GM10847 (cell line): Measurements from ENCODE around the gene DDX39B.

Source experiments
- POLR2A ChIP-seq: IDR thresholded peaks from 2 replicates; pipeline ENCODE4 v1.6.1; 2011; ENCODE audit not compliant: insufficient read length; ENCODE audit errors: extremely low read depth

The DDX39B gene

GRCh38 chr6:31578184-31579118 is 36.6 kb upstream of the DDX39B start:
- TF ChIP-seq POLR2A: no peak

- TF ChIP-seq POLR2A: no peak
Measured at GRCh38 chr6:31577579-31577966, 35.8 kb upstream of the DDX39B start.

GRCh38 chr6:31576897-31577578 is 35.2 kb upstream of the DDX39B start:
- TF ChIP-seq POLR2A: peak; percentile 12

GRCh38 chr6:31575952-31576685 is 34.3 kb upstream of the DDX39B start:
- no peak for TF ChIP-seq POLR2A

- peak; percentile 99 for TF ChIP-seq POLR2A
Measured at GRCh38 chr6:31575335-31575901, 33.6 kb upstream of the DDX39B start, which contains the start of gene TNF. Gene TNF, plus strand, starts transcription at chr6:31575565. Its CDS starts 177 bp downstream, at chr6:31575742.

GRCh38 chr6:31574106-31575061 is 32.6 kb upstream of the DDX39B start:
- no peak for TF ChIP-seq POLR2A

- TF ChIP-seq POLR2A: no peak
Measured at GRCh38 chr6:31573239-31574105, 31.7 kb upstream of the DDX39B start.

GRCh38 chr6:31572041-31572911 is 30.5 kb upstream of the DDX39B start, which contains the start of gene LTA:
Gene LTA, plus strand, starts transcription at chr6:31572289. Its CDS starts 454 bp downstream, at chr6:31572743.
- TF ChIP-seq POLR2A: peak; percentile 69

- no peak for TF ChIP-seq POLR2A
Measured at GRCh38 chr6:31569861-31570536, 28.2 kb upstream of the DDX39B start.

- TF ChIP-seq POLR2A: no peak
Measured at GRCh38 chr6:31568537-31568961, 26.7 kb upstream of the DDX39B start.

GRCh38 chr6:31567531-31568370 is 25.9 kb upstream of the DDX39B start:
- no peak for TF ChIP-seq POLR2A
